Osteoblast (primary cell): ENCODE data around the gene CAST. TPM values are rescaled to one million over a fixed set of nuclear protein-coding genes. Genes with fewer than 3 reads are reported as not detected.

Source experiments
- DNase-seq: peaks from one replicate; pipeline ENCODE4 v3.0.0; 2011; ENCODE audit warnings: low spot score, mixed read lengths; ENCODE audit not compliant: insufficient read length; ENCODE audit errors: missing footprints
- H2AFZ ChIP-seq: 2 replicates; pipeline ENCODE4 v1.6.0; 2011; ENCODE audit warnings: mild to moderate bottlenecking, low read length
- H3K27ac ChIP-seq: 2 replicates; pipeline ENCODE4 v1.5.1; 2011; ENCODE audit warnings: mild to moderate bottlenecking, low read depth, low read length, moderate library complexity
- H3K27me3 ChIP-seq: 2 replicates; pipeline ENCODE4 v1.6.0; 2012; ENCODE audit warnings: mild to moderate bottlenecking, control low read depth, inconsistent platforms, low read length, moderate library complexity; ENCODE audit not compliant: insufficient read depth
- H3K36me3 ChIP-seq: 2 replicates; pipeline ENCODE4 v1.5.1; 2011; ENCODE audit warnings: mild to moderate bottlenecking, low read length, control low read depth, moderate library complexity; ENCODE audit not compliant: insufficient read depth
- H3K4me1 ChIP-seq: 2 replicates; pipeline ENCODE4 v1.5.1; 2011; ENCODE audit warnings: mild to moderate bottlenecking, low read length, control low read depth, moderate library complexity; ENCODE audit not compliant: insufficient read depth
- H3K4me2 ChIP-seq: 2 replicates; pipeline ENCODE4 v1.6.0; 2011; ENCODE audit warnings: mild to moderate bottlenecking, low read length; ENCODE audit not compliant: insufficient read depth
- H3K4me3 ChIP-seq: fragments of 200-600 bp; sonication (generic); 3 replicates; pipeline ENCODE4 v1.5.1; 2012; ENCODE audit warnings: mild to moderate bottlenecking, low read length, inconsistent platforms; ENCODE audit not compliant: insufficient read depth
- H3K79me2 ChIP-seq: 2 replicates; pipeline ENCODE4 v1.6.0; 2012; ENCODE audit warnings: mild to moderate bottlenecking, low read length, control low read depth, inconsistent platforms; ENCODE audit not compliant: insufficient read depth
- H3K9me3 ChIP-seq: 2 replicates; pipeline ENCODE4 v1.5.1; 2011; ENCODE audit warnings: low read depth, low read length, control low read depth
- H4K20me1 ChIP-seq: 2 replicates; pipeline ENCODE4 v1.6.0; 2012; ENCODE audit warnings: mild to moderate bottlenecking, low read length, control low read depth; ENCODE audit not compliant: insufficient read depth
- total RNA-seq: library from RNA; depleted of rRNA; stranded (reverse); fragments of >200 nt; gene quantifications from 2 replicates; pipeline ENCODE4 v1.2.3, GENCODE V29; 2012
- TF ChIP-seq, protein P1 (sequence below): IDR thresholded peaks from 2 replicates; pipeline ENCODE4 v1.5.1; 2011; ENCODE audit warnings: mild to moderate bottlenecking, low read depth, low read length, moderate library complexity; ENCODE audit errors: extremely low read depth

The CAST gene
- total RNA-seq, 1 donor = 278 TPM

DNA sequence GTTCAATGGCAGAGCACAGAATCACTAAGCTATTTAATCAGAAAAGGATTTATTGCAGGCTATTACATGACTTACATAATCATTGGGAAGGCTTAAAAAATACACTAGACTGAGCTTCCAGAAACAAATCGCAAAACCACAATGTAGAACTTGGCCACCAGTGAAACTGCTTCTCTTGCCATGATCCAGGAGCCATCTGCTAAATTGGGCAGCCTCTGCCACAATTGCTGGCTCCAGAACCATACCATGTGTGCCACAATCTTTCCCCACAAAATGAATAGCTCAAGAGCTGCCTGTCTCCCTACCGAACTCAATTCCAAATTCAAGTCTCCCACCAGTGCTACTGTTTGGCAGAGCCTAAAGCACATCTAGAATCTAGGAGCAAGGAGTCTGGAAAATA is 155.3 kb downstream of the CAST start:
- no peaks in the 10 kb centered on the region for H3K36me3 ChIP-seq
- no peaks in the 10 kb centered on the region for H3K27me3 ChIP-seq
- no peak for DNase-seq
- TF ChIP-seq, protein P1, sequence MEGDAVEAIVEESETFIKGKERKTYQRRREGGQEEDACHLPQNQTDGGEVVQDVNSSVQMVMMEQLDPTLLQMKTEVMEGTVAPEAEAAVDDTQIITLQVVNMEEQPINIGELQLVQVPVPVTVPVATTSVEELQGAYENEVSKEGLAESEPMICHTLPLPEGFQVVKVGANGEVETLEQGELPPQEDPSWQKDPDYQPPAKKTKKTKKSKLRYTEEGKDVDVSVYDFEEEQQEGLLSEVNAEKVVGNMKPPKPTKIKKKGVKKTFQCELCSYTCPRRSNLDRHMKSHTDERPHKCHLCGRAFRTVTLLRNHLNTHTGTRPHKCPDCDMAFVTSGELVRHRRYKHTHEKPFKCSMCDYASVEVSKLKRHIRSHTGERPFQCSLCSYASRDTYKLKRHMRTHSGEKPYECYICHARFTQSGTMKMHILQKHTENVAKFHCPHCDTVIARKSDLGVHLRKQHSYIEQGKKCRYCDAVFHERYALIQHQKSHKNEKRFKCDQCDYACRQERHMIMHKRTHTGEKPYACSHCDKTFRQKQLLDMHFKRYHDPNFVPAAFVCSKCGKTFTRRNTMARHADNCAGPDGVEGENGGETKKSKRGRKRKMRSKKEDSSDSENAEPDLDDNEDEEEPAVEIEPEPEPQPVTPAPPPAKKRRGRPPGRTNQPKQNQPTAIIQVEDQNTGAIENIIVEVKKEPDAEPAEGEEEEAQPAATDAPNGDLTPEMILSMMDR = no peak
- H4K20me1 ChIP-seq = no peaks in the 10 kb centered on the region
- H3K4me3 ChIP-seq = no peak overlapping the region
- H3K9me3 ChIP-seq = no peaks in the 10 kb centered on the region
- no peaks in the 10 kb centered on the region for H3K79me2 ChIP-seq
- H3K4me2 ChIP-seq = no peak overlapping the region
- H3K27ac ChIP-seq = no peak overlapping the region
- H2AFZ ChIP-seq = no peak overlapping the region
- H3K4me1 ChIP-seq = peaks cover 6% of the 10 kb centered on the region

DNA sequence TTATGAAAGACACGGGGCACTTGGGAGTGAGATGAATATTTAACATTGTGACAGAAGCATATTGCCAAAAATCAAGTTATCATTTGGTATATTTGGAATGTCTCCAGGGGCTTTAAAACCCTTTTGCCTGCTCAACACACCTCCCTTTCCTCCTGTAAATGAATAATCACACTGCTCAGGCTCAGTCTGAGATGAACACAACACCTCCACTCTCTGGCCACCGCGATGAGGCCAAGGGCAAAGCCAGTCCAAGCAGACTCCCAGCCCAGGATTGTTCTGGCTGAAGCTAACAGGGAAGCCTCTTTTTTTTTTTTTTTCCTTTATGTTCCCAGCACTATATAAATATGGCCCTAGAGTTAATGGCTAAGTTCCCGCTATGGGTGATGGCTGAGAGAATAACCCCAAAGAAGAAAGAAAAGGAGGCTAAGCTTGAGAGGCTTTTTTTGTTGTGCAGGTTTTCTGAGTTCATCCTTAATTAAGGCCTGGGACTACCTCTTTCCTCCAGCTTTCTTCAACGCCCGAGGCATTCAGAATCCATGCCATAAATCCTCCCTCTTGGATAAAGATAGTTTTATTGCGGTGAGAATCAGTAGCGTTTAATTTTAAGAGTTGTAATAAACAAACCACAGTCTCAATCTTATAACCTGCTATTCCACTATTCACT is 156.1 kb downstream of the CAST start:
- TF ChIP-seq, protein P1 = no peak
- DNase-seq = no peak

DNA sequence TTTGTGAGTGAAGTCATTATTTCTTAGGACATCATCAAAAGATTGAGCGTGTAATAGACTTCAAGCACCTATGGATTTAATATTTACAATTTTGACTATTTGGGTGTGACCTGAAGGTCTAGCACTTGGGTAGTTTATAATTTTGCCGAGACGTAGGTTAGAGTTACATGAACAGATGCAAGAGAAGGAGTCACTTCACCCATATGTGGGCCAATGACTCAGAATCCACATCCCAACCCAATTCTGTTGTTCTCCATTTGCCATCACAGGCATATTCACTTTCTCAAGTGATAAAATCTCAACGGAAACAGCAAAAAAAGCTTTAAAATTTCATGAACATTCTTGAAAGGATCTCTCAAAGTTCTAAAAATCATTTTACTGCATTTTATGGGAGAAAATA is 157.6 kb downstream of the CAST start:
- no peak overlapping the region for H3K4me2 ChIP-seq
- peaks cover 16% of the 10 kb centered on the region for H3K4me1 ChIP-seq
- no peak overlapping the region for H2AFZ ChIP-seq
- no peaks in the 10 kb centered on the region for H3K79me2 ChIP-seq
- H3K27me3 ChIP-seq = no peaks in the 10 kb centered on the region
- no peak for DNase-seq
- H3K4me3 ChIP-seq = no peak overlapping the region
- no peaks in the 10 kb centered on the region for H4K20me1 ChIP-seq
- TF ChIP-seq, protein P1 = no peak
- H3K9me3 ChIP-seq = no peaks in the 10 kb centered on the region
- no peak overlapping the region for H3K27ac ChIP-seq
- no peaks in the 10 kb centered on the region for H3K36me3 ChIP-seq

More for the DNA sequence above, 156.1 kb downstream of the CAST start:
- Histone ChIP-seq H3K9me3 (no peaks in the 10 kb centered on the region), H2AFZ (no peak overlapping the region), H3K36me3 (no peaks in the 10 kb centered on the region), H3K4me3 (no peak overlapping the region), H3K27me3 (no peaks in the 10 kb centered on the region), H3K4me1 (peaks cover 6% of the 10 kb centered on the region), H3K79me2 (no peaks in the 10 kb centered on the region), H3K27ac (no peak overlapping the region), H3K4me2 (no peak overlapping the region), H4K20me1 (no peaks in the 10 kb centered on the region)

DNA sequence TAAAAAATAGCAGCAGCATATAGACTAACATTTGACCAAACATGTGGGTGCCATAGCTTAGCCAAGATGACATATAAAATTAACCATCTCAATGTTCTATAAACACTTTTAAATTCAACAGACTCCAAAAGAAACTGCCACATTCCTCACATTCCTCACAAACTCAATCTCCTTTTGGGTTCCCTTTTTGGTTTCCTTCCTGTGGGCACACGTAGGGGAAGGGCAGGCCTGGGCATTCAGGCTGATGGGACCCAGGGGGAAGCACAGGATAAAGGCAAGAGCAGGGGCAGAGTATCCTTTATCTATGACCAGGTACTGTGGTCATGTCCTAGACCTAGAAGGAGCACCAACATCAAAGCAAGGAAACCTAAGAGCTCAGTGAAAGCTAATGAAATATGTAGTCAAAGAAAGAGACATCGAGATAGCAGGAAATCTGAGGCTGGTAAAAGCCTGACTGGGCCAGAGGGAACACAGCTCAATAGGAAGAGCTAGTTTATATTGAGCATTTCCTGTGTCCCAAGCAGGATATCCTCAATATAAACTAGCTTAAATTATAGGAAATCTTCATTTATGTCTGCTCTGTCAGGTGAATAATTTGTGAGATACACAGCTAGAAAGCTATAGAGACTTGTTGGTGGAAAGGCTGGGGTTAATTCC is 159.2 kb downstream of the CAST start:
- Histone ChIP-seq H3K9me3 (no peaks in the 10 kb centered on the region), H3K4me2 (no peak overlapping the region), H3K4me3 (no peak overlapping the region), H2AFZ (no peak overlapping the region), H3K4me1 (peaks cover 16% of the 10 kb centered on the region), H3K79me2 (no peaks in the 10 kb centered on the region), H3K27me3 (no peaks in the 10 kb centered on the region), H3K27ac (no peak overlapping the region), H4K20me1 (no peaks in the 10 kb centered on the region), H3K36me3 (no peaks in the 10 kb centered on the region)
- DNase-seq = no peak
- TF ChIP-seq, protein P1 = no peak
